ENCODE results near the gene TMEM271. TPM values are rescaled to one million over a fixed set of nuclear protein-coding genes. Genes with fewer than 3 reads are reported as not detected.

The TMEM271 gene, protein sequence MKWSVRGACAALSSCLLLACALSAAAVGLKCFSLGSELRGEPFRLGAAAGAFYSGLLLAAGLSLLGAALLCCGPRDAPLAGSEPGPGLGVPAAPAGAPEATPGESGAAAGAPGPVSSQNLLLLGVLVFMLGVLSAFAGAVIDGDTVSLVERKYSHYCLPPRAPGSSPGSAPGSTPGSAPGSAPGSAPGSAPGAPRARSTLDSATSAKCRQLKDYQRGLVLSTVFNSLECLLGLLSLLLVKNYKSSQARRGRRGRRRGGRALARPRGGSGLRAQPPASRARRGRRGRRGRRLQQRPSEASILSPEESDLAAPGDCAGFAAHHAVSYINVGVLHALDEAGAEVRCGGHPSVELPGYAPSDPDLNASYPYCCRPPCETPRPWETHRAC
- total RNA-seq, result not detected in 2 replicates

DNA sequence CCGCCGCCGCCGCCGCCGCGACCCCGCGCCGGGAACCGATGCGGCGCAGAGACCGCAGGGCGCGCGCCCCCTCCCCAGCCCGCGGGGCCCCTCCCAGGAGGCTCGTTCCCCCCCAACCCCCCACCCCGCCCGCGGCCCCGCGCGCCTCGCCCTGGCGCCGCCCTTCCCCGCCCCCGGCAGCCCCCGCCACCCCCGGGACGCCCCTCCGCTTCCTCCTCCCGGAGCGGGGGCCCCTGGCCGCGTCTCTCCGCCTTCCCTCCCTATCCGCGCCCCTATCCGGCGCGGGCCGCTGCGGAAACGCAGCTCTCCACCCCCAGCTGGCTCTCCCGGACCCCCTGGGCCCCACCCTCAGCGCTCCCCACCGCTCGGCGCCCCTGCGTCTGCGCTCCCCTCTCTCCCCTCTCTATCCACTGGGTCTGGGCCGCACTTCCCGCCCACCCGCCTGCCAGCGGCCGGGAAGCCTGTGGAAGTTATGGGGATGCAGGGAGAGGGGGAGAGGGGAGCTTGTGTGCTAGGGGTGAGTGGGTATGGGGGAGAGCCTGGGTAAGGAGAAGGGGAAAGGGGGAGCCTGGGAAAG is at the start of gene TMEM271:
TMEM271 (minus strand) TSS at position 51 of the 577 bp plus-strand sequence. CDS start 233 bp downstream, outside the sequence.

GRCh38 chr4:624705-625590 is 48.9 kb upstream of the TMEM271 start, which contains the start of gene PDE6B:
PDE6B (plus strand) TSS chr4:625573; CDS start chr4:625627, 54 bp downstream.

Other genes with a start within 250 kb of the TMEM271 start
- 3.2 and 4.7 TPM in 2 replicates for gene ZNF141, start 238.5 kb downstream of the TMEM271 start, total RNA-seq
- 10.8 and 22.6 TPM in 2 replicates for gene ZNF721, start 77.1 kb downstream of the TMEM271 start, total RNA-seq
- 25.7 and 38.3 TPM in 2 replicates for gene PIGG, start 77.1 kb downstream of the TMEM271 start, total RNA-seq
- 1.4 and 7.6 TPM in 2 replicates for gene PDE6B, start 49.3 kb upstream of the TMEM271 start, total RNA-seq
- gene ATP5ME, start 98.0 kb upstream of the TMEM271 start, total RNA-seq, result 92.9 and 185 TPM in 2 replicates
- gene MYL5, start 98.2 kb upstream of the TMEM271 start, total RNA-seq, result 12.4 and 38.0 TPM in 2 replicates
- gene SLC49A3, start 112.9 kb upstream of the TMEM271 start, total RNA-seq, result 5.7 and 7.6 TPM in 2 replicates
- 37.9 and 38.0 TPM in 2 replicates for gene PCGF3, start 129.5 kb upstream of the TMEM271 start, total RNA-seq
- gene CPLX1, start 249.8 kb upstream of the TMEM271 start, total RNA-seq, result 0.34 and 0.47 TPM in 2 replicates

All from pericardium fibroblast (primary cell).